Measurements from ENCODE around the gene UBE2QL1.

The UBE2QL1 gene

GRCh38 chr5:6448622-6449464 is at the start of gene UBE2QL1:
Gene UBE2QL1 (plus strand): TSS chr5:6448859. CDS start chr5:6448894, 35 bp downstream.
- peak; percentile 2 for DNase-seq (ENCODE audit: low read depth)

- DNase-seq (ENCODE audit: low read depth) = peak; percentile 65
Observed at GRCh38 chr5:6399980-6400910, 48.4 kb upstream of the UBE2QL1 start.

- DNase-seq (ENCODE audit: low read depth) = no peak
Observed at GRCh38 chr5:6401410-6401809, 47.2 kb upstream of the UBE2QL1 start.

GRCh38 chr5:6402939-6403338 is 45.7 kb upstream of the UBE2QL1 start:
- DNase-seq (ENCODE audit: low read depth) = peak; percentile 14

GRCh38 chr5:6403416-6403815 is 45.2 kb upstream of the UBE2QL1 start:
- DNase-seq (ENCODE audit: low read depth) = no peak

- peak; percentile 49 for DNase-seq (ENCODE audit: low read depth)
Observed at GRCh38 chr5:6404129-6404528, 44.5 kb upstream of the UBE2QL1 start.

GRCh38 chr5:6405591-6405990 is 43.1 kb upstream of the UBE2QL1 start:
- DNase-seq (ENCODE audit: low read depth) = no peak

- no peak for DNase-seq (ENCODE audit: low read depth)
Observed at GRCh38 chr5:6407558-6408259, 41.0 kb upstream of the UBE2QL1 start.

- DNase-seq (ENCODE audit: low read depth) = no peak
Observed at GRCh38 chr5:6408260-6408596, 40.4 kb upstream of the UBE2QL1 start.

GRCh38 chr5:6408627-6409446 is 39.8 kb upstream of the UBE2QL1 start:
- no peak for DNase-seq (ENCODE audit: low read depth)

GRCh38 chr5:6410421-6410820 is 38.2 kb upstream of the UBE2QL1 start:
- DNase-seq (ENCODE audit: low read depth) = no peak

- DNase-seq (ENCODE audit: low read depth) = no peak
Observed at GRCh38 chr5:6411141-6411540, 37.5 kb upstream of the UBE2QL1 start.

GRCh38 chr5:6412811-6413210 is 35.8 kb upstream of the UBE2QL1 start:
- no peak for DNase-seq (ENCODE audit: low read depth)

- DNase-seq (ENCODE audit: low read depth) = no peak
Observed at GRCh38 chr5:6417657-6418056, 31.0 kb upstream of the UBE2QL1 start.

- no peak for DNase-seq (ENCODE audit: low read depth)
Observed at GRCh38 chr5:6418679-6419276, 29.9 kb upstream of the UBE2QL1 start.

GRCh38 chr5:6419340-6419852 is 29.3 kb upstream of the UBE2QL1 start:
- DNase-seq (ENCODE audit: low read depth) = peak; percentile 22

GRCh38 chr5:6423327-6424109 is 25.1 kb upstream of the UBE2QL1 start:
- no peak for DNase-seq (ENCODE audit: low read depth)

GRCh38 chr5:6424110-6424659 is 24.5 kb upstream of the UBE2QL1 start:
- DNase-seq (ENCODE audit: low read depth) = no peak

GRCh38 chr5:6424700-6425099 is 24.0 kb upstream of the UBE2QL1 start:
- no peak for DNase-seq (ENCODE audit: low read depth)

GRCh38 chr5:6427694-6428093 is 21.0 kb upstream of the UBE2QL1 start:
- DNase-seq (ENCODE audit: low read depth) = no peak
